Measurements from ENCODE around the gene PXYLP1.

PXYLP1 gene

GRCh38 chr3:141218162-141218835, 13.3 kb upstream of the PXYLP1 start:
- ChIA-PET CTCF (interaction anchor here (0.8 kb wide), 1 partner anchor 13 kb away, joined by 4 read pairs; the partner anchor contains the start of gene PXYLP1), POLR2A (interaction anchor here (1.2 kb wide), 1 partner anchor 13 kb away, joined by 4 read pairs; the partner anchor contains the start of gene PXYLP1)
- no peak for DNase-seq (ENCODE audit: extremely low spot score)
- TF ChIP-seq ZNF384 (IDR thresholded peaks at IDR 0.05) (no peak), HDGF (IDR thresholded peaks at IDR 0.05; ENCODE audit: borderline replicate concordance) (no peak), NFRKB (IDR thresholded peaks at IDR 0.05) (no peak), SUZ12 (IDR thresholded peaks at IDR 0.05) (no peak), L3MBTL2 (conservative IDR thresholded peaks at IDR 0.05) (no peak), FOXK2 (IDR thresholded peaks at IDR 0.05) (no peak), LEF1 (IDR thresholded peaks at IDR 0.05; ENCODE audit: borderline replicate concordance) (no peak), SP1 (IDR thresholded peaks at IDR 0.05) (no peak), FOXA1 (IDR thresholded peaks at IDR 0.05) (no peak), FOXM1 (IDR thresholded peaks at IDR 0.05; ENCODE audit: borderline replicate concordance) (no peak)

GRCh38 chr3:141218926-141219325, 12.7 kb upstream of the PXYLP1 start:
- ChIA-PET CTCF (no interaction called here), POLR2A (interaction anchor here (1.5 kb wide), 1 partner anchor 13 kb away, joined by 3 read pairs; the partner anchor contains the start of gene PXYLP1)
- no peak for DNase-seq (ENCODE audit: extremely low spot score)
- TF ChIP-seq, protein P1, sequence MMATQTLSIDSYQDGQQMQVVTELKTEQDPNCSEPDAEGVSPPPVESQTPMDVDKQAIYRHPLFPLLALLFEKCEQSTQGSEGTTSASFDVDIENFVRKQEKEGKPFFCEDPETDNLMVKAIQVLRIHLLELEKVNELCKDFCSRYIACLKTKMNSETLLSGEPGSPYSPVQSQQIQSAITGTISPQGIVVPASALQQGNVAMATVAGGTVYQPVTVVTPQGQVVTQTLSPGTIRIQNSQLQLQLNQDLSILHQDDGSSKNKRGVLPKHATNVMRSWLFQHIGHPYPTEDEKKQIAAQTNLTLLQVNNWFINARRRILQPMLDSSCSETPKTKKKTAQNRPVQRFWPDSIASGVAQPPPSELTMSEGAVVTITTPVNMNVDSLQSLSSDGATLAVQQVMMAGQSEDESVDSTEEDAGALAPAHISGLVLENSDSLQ (IDR thresholded peaks at IDR 0.05): no peak
- TF ChIP-seq SP1 (IDR thresholded peaks at IDR 0.05) (no peak), FOXA1 (IDR thresholded peaks at IDR 0.05) (no peak), CTBP1 (IDR thresholded peaks at IDR 0.05; ENCODE audit: borderline replicate concordance) (no peak), BHLHE40 (IDR thresholded peaks at IDR 0.05; ENCODE audit: borderline replicate concordance) (no peak), L3MBTL2 (conservative IDR thresholded peaks at IDR 0.05) (no peak), SUZ12 (IDR thresholded peaks at IDR 0.05) (no peak), ARNT (IDR thresholded peaks at IDR 0.05) (no peak), LEF1 (IDR thresholded peaks at IDR 0.05; ENCODE audit: borderline replicate concordance) (no peak), NFRKB (IDR thresholded peaks at IDR 0.05) (no peak), ELF4 (IDR thresholded peaks at IDR 0.05) (no peak), FOXK2 (IDR thresholded peaks at IDR 0.05) (no peak), HDGF (IDR thresholded peaks at IDR 0.05; ENCODE audit: borderline replicate concordance) (no peak), FOXM1 (IDR thresholded peaks at IDR 0.05; ENCODE audit: borderline replicate concordance) (no peak), TARDBP (IDR thresholded peaks at IDR 0.05) (no peak), ZNF384 (IDR thresholded peaks at IDR 0.05) (no peak)

GRCh38 chr3:141223673-141224166, 7.9 kb upstream of the PXYLP1 start:
- POLR2A ChIA-PET: no interaction called here
- TF ChIP-seq NFRKB (IDR thresholded peaks at IDR 0.05) (no peak), SUZ12 (IDR thresholded peaks at IDR 0.05) (no peak), ELF4 (IDR thresholded peaks at IDR 0.05) (no peak), HDGF (IDR thresholded peaks at IDR 0.05; ENCODE audit: borderline replicate concordance) (no peak), BHLHE40 (IDR thresholded peaks at IDR 0.05; ENCODE audit: borderline replicate concordance) (no peak), ARNT (IDR thresholded peaks at IDR 0.05) (no peak), FOXA1 (IDR thresholded peaks at IDR 0.05) (no peak), FOXK2 (IDR thresholded peaks at IDR 0.05) (no peak)
- TF ChIP-seq, protein P1 (IDR thresholded peaks at IDR 0.05): no peak
- CTCF ChIA-PET: no interaction called here
- no peak for DNase-seq (ENCODE audit: extremely low spot score)

DNA sequence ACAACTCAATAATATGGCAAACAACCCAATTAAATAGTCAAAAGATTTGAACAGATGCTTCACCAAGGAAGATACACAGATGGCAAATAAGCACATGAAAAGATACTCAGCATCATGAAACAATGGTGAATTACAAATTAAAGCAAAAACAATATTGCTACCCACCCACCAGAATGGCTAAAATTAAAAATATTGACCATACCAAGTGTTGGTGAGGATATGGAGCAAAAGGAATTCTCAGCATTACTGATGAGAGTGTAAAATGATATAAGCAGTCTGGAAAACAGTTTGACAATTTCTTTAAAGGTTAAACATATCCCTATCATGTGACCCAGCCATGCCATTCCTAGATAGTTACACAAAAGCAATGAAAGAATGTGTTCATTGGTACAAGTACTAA, 5.7 kb upstream of the PXYLP1 start:
- POLR2A ChIA-PET: no interaction called here
- CTCF ChIA-PET: no interaction called here
- no peak for DNase-seq (ENCODE audit: extremely low spot score)
- no peak for TF ChIP-seq FOXK2 (IDR thresholded peaks at IDR 0.05)
- no peak for TF ChIP-seq ARNT (IDR thresholded peaks at IDR 0.05)
- TF ChIP-seq, protein P1 (IDR thresholded peaks at IDR 0.05): no peak
- TF ChIP-seq ZNF384 (IDR thresholded peaks at IDR 0.05): no peak
- no peak for TF ChIP-seq CTBP1 (IDR thresholded peaks at IDR 0.05; ENCODE audit: borderline replicate concordance)

- POLR2A ChIA-PET: no interaction called here
- CTCF ChIA-PET: no interaction called here
- DNase-seq (ENCODE audit: extremely low spot score): no peak
- TF ChIP-seq TARDBP (IDR thresholded peaks at IDR 0.05) (no peak), ZNF384 (IDR thresholded peaks at IDR 0.05) (no peak), BHLHE40 (IDR thresholded peaks at IDR 0.05; ENCODE audit: borderline replicate concordance) (no peak), ARNT (IDR thresholded peaks at IDR 0.05) (no peak), SUZ12 (IDR thresholded peaks at IDR 0.05) (no peak), NFRKB (IDR thresholded peaks at IDR 0.05) (no peak)
These were observed 4.4 kb upstream of the PXYLP1 start for GRCh38 chr3:141227216-141227615.

DNA sequence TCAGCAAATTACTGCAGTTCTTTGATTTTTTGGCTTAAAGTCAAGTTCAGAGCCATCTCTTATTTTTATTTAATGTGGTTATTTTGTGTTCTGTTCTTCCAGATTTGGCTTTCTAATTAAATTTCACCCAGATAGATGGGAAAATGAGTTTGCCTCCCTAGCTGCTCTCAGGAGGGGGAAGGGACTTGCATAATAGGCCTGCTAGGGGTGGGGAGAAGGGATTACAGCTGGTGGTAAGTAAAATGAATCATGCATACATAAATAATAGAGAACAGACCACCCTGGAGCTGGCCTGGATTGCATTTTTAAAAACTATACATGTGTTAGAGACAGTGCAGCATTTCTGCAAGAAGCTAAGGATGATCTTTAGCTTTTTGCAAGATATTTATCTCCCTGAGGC, 3.9 kb upstream of the PXYLP1 start:
- CTCF ChIA-PET: interaction anchor here (0.5 kb wide), 1 partner anchor 75 kb away, joined by 3 read pairs; no protein-coding TSS in a partner anchor

More for the DNA sequence above, 3.9 kb upstream of the PXYLP1 start:
- no peak for DNase-seq (ENCODE audit: extremely low spot score)
- TF ChIP-seq NFRKB (IDR thresholded peaks at IDR 0.05) (no peak), ELF4 (IDR thresholded peaks at IDR 0.05) (no peak), L3MBTL2 (conservative IDR thresholded peaks at IDR 0.05) (no peak), TARDBP (IDR thresholded peaks at IDR 0.05) (no peak), SP1 (IDR thresholded peaks at IDR 0.05) (no peak), ZNF384 (IDR thresholded peaks at IDR 0.05) (no peak)
- POLR2A ChIA-PET: no interaction called here

Data from HEK293T (cell line).